Lower leg skin (tissue), 3 donors: Measurements from ENCODE around the gene TUBB2B.

ENCODE experiments used
- POLR2A ChIP-seq, 2 donors: fragments of 450-650 bp; IDR thresholded peaks; one replicate each; pipeline ENCODE4 v1.6.1; 2016 to 2017; ENCODE audit warnings: antibody characterized with exemption in 2 of 2, mild to moderate bottlenecking in 1 of 2, moderate library complexity in 1 of 2
- TF ChIP-seq, protein P1 (sequence below), 3 donors: fragments of 450-650 bp; IDR thresholded peaks; one replicate each; pipeline ENCODE4 v1.5.1; 2016; ENCODE audit warnings: antibody characterized with exemption in 3 of 3, mild to moderate bottlenecking in 3 of 3, moderate library complexity in 2 of 3

GRCh38 chr6:3245216-3245615 lies 17.8 kb upstream of the TUBB2B start:
- TF ChIP-seq, protein P1, sequence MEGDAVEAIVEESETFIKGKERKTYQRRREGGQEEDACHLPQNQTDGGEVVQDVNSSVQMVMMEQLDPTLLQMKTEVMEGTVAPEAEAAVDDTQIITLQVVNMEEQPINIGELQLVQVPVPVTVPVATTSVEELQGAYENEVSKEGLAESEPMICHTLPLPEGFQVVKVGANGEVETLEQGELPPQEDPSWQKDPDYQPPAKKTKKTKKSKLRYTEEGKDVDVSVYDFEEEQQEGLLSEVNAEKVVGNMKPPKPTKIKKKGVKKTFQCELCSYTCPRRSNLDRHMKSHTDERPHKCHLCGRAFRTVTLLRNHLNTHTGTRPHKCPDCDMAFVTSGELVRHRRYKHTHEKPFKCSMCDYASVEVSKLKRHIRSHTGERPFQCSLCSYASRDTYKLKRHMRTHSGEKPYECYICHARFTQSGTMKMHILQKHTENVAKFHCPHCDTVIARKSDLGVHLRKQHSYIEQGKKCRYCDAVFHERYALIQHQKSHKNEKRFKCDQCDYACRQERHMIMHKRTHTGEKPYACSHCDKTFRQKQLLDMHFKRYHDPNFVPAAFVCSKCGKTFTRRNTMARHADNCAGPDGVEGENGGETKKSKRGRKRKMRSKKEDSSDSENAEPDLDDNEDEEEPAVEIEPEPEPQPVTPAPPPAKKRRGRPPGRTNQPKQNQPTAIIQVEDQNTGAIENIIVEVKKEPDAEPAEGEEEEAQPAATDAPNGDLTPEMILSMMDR (IDR thresholded peaks at IDR 0.05), result no peak
- TF ChIP-seq POLR2A (IDR thresholded peaks at IDR 0.05), result no peak
